Activated naive CD4-positive, alpha-beta T cell treated with anti-CD3 and anti-CD28 coated beads, Interleukin-2, amount 50 U/mL, for 24 hours (primary cell): ENCODE data around the gene CMIP.

Experiments
- H3K27ac Mint-ChIP-seq: one replicate; pipeline ENCODE4 v1.8.0; 2021; ENCODE audit warnings: mild to moderate bottlenecking, mixed read lengths
- H3K27me3 Mint-ChIP-seq: one replicate; pipeline ENCODE4 v1.8.0; 2021; ENCODE audit warnings: mixed read lengths
- H3K36me3 Mint-ChIP-seq: one replicate; pipeline ENCODE4 v1.8.0; 2021; ENCODE audit warnings: mixed read lengths
- H3K4me1 Mint-ChIP-seq: one replicate; pipeline ENCODE4 v1.8.0; 2021; ENCODE audit warnings: mixed read lengths
- H3K4me3 Mint-ChIP-seq: one replicate; pipeline ENCODE4 v1.8.0; 2021; ENCODE audit warnings: mild to moderate bottlenecking, mixed read lengths
- H3K9me3 Mint-ChIP-seq: one replicate; pipeline ENCODE4 v1.8.0; 2021; ENCODE audit warnings: mixed read lengths

CMIP gene

DNA sequence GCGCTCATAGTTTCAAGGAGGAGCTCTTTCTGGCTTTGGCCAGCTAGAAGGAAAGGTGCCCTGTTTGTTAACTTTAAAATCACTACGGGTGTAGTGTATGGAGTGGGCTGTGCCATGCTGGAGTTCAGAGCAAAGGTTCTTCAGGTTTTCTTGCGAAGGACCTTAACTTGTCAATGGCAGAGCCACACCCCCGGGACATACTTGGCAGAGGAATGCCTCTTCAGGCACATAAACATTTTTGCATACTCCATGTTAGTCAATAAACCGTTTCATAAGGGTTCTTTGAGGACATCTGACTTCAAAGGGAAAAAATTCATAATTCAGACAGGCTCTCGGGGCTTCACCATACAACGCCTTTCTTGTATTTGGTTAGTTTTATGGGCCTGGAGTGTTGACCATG lies 221.5 kb downstream of the CMIP start:
- peaks cover 6% of the 10 kb centered on the region for H3K36me3 Mint-ChIP-seq
- no peaks in the 10 kb centered on the region for H3K9me3 Mint-ChIP-seq
- no peaks in the 10 kb centered on the region for H3K4me1 Mint-ChIP-seq
- H3K27ac Mint-ChIP-seq: no peak overlapping the region
- no peak overlapping the region for H3K4me3 Mint-ChIP-seq
- H3K27me3 Mint-ChIP-seq: no peaks in the 10 kb centered on the region

DNA sequence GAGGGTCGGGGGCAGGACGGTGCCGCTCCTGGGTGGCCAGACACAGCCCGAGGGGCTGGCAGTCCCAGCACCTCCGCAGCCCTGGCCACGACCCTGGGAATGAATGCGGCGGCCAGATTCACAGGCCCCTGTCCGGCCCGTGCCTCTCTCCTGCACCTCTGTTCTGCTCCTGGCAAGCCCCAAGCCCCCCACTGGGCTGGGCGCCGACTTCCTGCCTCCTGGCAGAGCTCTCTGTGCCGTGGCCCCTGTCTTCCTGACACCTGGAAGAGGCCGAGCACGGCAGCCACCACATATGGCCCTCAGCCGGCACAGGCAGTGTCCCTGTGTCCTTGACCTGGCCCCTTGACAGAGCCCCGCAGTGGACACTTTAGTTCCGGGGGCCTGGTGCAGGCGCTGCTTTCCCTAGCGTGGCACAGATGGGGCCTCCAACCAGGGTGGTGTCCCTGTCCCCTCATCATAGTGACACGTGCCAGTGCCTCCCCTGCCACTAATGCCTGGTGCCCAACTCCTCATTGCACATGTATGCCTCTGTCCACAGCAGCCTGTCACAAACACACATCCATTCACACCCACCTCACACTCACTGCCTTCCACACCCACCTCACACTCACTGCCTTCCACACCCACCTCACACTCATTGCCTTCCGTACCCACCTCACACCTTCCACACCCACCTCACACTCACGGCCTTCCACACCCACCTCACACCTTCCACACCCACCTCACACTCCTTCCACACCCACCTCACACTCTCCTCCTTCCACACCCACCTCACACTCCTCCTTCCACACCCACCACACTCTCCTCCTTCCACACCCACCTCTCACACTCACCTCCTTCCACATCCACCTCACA lies 223.9 kb downstream of the CMIP start:
- H3K36me3 Mint-ChIP-seq: peaks cover 6% of the 10 kb centered on the region
- no peak overlapping the region for H3K27ac Mint-ChIP-seq
- H3K4me3 Mint-ChIP-seq: no peak overlapping the region
- H3K9me3 Mint-ChIP-seq: no peaks in the 10 kb centered on the region
- H3K27me3 Mint-ChIP-seq: no peaks in the 10 kb centered on the region
- H3K4me1 Mint-ChIP-seq: no peaks in the 10 kb centered on the region

DNA sequence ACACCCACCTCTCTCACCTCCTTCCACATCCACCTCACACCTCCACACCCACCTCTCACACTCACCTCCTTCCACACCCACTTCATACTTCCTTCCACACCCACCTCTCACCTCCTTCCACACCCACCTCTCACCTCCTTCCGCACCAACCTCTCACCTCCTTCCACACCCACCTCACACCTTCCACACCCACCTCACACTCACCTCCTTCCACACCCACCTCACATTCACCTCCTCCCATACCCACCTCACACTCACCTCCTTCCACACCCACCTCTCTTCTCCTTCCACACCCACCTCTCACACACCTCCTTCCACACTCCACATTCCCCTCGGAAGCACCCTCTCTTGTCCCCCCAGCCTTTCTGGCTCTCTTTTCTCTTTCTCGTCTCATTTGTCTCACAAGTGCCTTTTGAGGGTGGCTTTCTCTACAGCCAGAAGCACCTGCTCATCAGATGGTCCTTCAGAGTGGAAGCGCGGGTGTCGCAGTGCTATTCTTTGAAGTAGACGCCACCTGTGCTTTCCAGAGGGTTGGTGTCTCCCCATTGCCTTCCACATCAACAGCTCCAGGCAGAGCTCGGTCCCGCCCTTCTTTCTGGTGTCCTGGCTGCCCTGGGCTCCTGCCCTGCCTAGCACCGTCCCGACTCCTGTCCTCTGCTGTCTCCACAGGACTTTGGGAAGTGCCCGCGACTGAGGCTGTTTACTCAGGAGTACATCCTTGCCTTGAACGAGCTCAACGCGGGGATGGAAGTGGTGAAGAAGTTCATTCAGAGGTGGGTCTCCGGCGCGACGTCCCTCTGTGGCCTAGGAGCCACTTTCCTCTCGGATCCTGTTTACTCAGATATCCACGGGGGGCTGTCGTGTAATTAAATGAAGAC lies 225.1 kb downstream of the CMIP start:
- H3K9me3 Mint-ChIP-seq: no peaks in the 10 kb centered on the region
- H3K4me1 Mint-ChIP-seq: no peaks in the 10 kb centered on the region
- H3K27me3 Mint-ChIP-seq: no peaks in the 10 kb centered on the region
- no peak overlapping the region for H3K4me3 Mint-ChIP-seq
- peaks cover 5% of the 10 kb centered on the region for H3K36me3 Mint-ChIP-seq
- peak overlapping the region; percentile 35 for H3K27ac Mint-ChIP-seq

DNA sequence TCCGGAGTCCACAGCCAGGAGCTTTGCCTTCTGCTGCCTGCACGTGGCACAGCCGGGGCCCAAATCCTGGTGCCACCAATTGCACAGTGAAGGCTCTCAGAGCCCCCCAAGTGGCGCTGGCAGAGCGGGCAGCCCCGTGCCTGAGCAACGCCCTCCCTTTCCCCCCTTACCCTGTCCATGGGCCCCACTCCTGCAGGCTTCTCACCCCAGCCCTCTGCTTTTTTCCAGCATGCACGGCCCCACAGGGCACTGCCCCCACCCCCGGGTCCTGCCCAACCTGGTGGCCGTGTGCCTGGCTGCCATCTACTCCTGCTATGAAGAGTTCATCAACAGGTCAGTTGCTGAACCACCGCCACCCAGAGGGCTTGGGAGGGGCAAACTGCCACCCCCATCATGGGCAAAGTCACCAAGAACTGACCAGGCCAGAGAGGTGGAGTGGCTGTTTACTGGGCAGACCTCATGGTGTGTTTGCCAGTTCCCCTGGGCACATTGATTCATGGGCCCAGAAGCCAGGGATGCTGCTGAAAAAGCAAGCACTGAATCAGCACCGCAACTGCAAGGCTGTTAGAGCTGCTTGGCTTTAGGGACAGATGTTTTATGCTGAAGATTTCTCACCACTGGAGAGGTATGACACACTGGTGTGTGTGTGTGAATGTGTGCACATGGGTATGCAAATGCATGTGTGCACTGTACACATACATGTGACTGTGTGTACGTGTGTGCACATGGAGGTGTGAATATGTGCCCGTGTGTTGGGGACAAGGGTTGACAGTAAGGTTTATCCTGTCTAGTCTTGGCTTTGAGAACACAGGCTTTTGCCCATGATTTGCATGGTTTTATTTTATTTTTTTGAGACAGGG lies 227.4 kb downstream of the CMIP start:
- Mint-ChIP-seq H3K27me3 (no peaks in the 10 kb centered on the region), H3K36me3 (peaks cover 6% of the 10 kb centered on the region), H3K4me1 (no peaks in the 10 kb centered on the region), H3K9me3 (no peaks in the 10 kb centered on the region), H3K27ac (no peak overlapping the region), H3K4me3 (no peak overlapping the region)

DNA sequence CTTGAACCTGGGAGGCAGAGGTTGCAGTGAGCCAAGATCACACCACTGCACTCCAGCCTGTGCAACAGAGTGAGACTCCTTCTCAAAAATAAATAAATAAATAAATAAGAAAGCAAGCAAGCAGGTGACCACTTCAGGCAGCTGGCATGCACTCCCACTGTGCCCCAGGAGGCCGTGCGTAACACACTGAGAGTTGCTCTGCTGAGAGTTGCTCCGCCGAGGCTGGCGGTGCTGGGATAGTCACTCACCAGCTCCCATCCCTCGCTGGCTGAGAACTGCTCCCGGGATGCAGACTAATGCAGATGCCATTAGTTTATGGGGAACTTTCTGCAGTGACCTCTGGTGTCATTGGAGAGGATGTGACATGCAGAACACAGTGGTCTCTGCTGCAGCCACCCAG lies 228.8 kb downstream of the CMIP start:
- Mint-ChIP-seq H3K27ac (no peak overlapping the region), H3K4me3 (no peak overlapping the region)

DNA sequence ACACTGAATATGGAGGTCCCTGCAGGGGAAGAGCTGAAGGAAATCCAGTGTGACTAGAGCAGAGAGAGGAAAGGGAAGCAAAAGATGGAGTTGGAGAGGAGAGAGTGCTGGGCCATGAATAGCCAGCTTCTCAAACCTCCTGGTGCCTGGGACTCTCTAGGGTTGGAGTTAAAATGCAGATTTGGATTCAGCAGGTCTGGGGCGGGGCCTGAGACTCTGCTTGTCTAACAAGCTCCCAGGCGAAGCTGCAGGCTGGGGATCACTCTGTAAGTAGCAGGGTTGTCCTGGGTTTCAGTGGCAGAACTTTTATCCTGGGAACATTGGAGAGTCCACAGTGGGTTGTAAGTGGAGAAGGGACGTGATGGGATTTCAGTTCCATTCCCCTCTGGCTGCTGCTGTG lies 231.1 kb downstream of the CMIP start:
- Mint-ChIP-seq H3K36me3 (peaks cover 10% of the 10 kb centered on the region), H3K4me1 (peaks cover 5% of the 10 kb centered on the region), H3K27me3 (no peaks in the 10 kb centered on the region), H3K27ac (no peak overlapping the region), H3K9me3 (no peaks in the 10 kb centered on the region), H3K4me3 (no peak overlapping the region)

More for the DNA sequence above, 228.8 kb downstream of the CMIP start:
- Mint-ChIP-seq H3K36me3 (peaks cover 8% of the 10 kb centered on the region), H3K27me3 (no peaks in the 10 kb centered on the region), H3K9me3 (no peaks in the 10 kb centered on the region), H3K4me1 (no peaks in the 10 kb centered on the region)

DNA sequence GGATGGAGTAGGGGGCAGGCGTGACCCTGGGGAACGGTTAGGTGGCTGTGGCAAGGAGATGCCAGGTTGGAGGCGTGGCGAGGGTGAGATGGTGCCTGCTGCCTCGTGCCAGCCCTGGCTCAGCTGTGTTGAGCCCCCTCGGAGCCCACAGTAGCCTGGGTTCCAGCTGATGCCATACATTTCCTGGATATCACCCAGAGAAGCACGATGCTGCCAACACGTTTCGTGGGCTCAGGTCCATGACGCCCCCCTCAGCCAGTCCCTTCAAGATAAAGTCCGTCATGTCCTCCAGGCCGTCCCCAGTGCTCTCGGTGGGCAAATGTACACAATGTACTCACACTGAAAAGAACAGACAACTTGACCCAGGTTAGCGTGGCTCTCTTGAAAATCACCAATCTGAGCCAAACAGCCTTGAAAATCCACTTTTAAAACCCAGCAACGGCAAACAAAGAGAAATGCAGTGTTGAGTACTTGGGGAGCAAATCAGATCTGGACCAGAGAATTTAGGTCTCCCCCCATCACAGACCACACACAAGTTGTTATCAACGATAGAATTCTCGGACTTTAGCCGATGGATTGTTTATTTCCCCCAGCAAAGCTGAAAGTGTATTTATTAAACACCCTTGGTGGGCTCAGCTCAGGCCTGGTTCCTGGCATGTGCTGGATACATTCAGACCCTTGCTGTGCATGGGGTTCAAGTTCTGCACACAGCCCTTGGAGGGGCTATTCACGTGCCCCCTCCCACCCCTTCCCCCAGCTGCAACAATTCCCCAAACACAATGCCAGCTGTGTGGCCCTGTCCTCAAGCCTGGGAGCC lies 231.7 kb downstream of the CMIP start:
- Mint-ChIP-seq H3K4me3 (no peak overlapping the region), H3K27ac (no peak overlapping the region), H3K36me3 (peaks cover 11% of the 10 kb centered on the region), H3K9me3 (no peaks in the 10 kb centered on the region), H3K4me1 (peaks cover 5% of the 10 kb centered on the region), H3K27me3 (no peaks in the 10 kb centered on the region)

DNA sequence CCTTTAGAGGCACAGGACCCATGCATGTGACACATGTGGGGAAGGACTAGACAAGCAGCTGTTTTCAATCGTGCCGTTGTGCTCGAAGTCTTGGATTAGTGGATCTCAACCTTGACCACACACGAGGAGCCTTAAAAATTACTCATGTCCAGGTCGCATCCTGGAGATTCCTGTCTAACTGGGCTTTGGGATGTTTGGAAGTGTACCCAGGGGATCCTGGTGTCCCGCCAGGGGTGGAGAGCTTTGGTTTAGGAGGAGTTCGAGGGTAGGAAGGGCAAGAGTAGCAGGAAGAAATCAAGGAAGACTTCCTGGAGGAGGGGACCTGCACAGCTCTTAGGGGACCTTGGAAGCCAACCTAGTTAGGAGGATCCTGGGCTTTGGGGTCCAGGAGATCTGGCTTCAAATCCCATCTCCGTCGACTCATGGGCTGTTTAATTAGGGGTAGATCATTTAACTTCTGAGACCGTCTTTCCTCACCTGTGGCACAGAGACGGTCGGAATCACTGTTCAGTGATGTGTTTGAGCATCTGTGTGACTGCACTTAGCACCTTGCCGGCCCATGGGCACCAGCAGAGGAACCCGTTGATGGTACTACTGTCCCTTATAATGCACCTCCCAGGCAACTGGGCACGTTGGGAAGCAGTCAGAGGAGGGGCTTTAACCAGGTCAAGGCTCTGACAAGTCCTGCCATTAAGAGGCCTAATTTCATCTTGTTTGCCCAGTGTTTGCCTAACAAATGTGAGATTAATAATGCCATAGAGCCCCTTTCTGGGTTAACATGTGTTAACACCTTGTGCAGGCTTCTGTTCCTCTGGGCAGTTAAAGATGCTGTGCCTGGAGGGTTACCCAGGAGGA lies 232.5 kb downstream of the CMIP start:
- Mint-ChIP-seq H3K4me3 (no peak overlapping the region), H3K36me3 (peaks cover 11% of the 10 kb centered on the region), H3K27me3 (no peaks in the 10 kb centered on the region), H3K9me3 (no peaks in the 10 kb centered on the region), H3K4me1 (peaks cover 5% of the 10 kb centered on the region), H3K27ac (no peak overlapping the region)

DNA sequence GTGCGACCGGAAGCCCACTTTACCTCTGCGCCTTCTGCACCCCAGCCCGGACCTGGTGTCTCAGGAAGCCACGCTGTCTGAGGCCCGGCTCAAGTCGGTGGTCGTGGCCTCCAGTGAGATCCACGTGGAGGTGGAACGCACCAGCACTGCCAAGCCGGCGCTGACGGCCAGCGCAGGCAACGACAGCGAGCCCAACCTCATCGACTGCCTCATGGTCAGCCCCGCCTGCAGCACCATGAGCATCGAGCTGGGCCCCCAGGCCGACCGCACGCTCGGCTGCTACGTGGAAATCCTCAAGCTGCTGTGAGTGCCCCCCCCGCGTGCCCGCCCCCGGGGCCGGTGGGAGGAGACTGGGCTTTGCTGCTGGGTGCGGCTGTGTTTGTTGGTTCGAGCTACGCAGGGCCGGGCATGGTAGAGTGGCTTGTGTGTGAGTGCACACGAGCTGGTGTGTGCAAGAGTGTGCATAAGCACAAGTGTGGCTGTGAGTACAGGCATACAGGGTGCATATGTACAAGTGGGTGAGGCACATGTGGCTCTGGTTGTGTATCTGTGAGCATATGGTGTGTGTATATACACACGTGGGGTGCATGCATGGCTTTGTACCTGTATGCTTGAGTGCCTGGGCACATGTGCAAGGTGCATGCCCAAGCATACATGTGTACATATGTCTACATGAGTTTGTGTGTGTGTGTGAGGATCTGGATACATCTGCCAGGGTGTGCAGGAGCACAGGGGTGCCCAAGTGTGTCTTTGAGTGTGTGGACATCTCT lies 233.9 kb downstream of the CMIP start:
- H3K9me3 Mint-ChIP-seq: no peaks in the 10 kb centered on the region
- no peak overlapping the region for H3K4me3 Mint-ChIP-seq
- no peaks in the 10 kb centered on the region for H3K27me3 Mint-ChIP-seq
- peaks cover 8% of the 10 kb centered on the region for H3K36me3 Mint-ChIP-seq
- no peak overlapping the region for H3K27ac Mint-ChIP-seq
- H3K4me1 Mint-ChIP-seq: peaks cover 5% of the 10 kb centered on the region

DNA sequence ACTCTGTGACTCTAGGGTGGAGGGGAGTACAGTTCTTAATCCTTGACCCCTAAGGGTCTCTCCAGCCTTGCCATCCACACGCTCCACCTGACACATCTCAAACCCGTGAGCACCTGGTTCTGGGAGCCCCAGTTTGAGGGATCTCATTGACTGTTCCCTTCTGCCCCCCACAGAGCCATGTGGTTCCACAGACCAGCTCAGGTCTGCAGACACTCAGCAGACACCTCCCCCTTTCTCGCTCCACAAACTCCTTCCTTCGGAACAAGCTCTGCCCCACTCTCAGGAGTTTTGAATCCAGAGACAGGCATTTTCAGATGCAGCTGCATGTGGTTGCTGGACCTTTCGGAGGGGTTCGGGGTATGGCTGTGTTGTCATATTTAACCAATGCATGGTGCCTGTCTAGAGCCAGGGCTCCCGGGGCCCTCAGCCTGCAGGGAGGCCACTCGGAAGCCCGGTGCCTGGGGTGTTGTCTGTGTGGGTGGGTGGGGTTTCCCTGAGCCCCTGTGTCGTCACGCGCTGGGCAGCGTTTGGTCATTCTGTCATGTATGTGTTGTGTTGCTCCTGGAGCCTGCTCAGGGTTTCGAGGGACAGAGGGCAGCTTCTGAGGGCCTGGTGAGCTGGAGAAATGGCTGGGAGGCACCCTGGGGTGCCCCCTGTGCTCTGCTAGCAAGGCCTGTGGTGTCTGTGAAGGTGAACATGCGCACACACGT lies 235.3 kb downstream of the CMIP start:
- Mint-ChIP-seq H3K27ac (no peak overlapping the region), H3K27me3 (no peaks in the 10 kb centered on the region), H3K4me1 (peaks cover 5% of the 10 kb centered on the region), H3K9me3 (no peaks in the 10 kb centered on the region), H3K36me3 (peaks cover 8% of the 10 kb centered on the region), H3K4me3 (no peak overlapping the region)

DNA sequence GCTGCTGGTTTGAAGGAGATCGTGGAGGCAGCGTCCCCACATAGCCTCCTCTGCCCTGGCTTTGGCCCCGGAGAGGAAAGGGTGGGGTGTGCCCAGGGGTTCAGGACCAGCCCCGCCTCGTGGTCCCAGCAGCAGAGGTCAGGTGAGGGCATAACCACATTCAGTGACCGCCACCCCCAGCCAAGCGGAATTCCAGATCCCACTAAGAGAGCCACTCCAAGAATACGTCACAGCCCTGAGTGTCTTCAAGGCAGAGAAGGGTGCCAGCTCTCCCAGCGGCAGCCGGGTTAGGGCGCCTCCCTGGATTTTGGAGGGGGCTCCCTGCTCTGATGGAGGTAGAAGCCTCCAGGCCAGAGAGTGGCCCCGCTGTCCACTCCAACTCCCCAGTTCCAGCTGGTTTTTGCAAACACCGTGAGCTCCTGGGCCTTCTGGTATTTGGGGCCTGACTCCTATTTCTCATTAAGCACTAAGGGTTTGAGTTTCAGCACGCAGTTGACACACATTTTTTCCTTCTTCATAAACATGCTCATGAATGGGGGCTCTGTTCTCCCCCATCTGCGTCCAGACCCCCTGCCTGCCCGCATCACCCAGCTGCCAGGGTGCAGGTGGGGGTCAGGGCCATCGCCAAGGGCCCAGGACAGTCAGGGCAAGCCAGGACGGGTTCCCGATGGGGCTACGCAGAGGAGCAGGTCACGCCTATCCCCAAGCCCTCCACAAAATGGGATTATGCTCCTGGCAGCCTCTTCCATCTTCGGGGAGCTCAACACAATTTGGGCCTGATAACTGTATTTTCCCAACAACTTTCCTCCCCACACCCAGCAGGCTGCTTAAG lies 236.1 kb downstream of the CMIP start:
- Mint-ChIP-seq H3K27me3 (no peaks in the 10 kb centered on the region), H3K4me1 (peaks cover 5% of the 10 kb centered on the region), H3K27ac (no peak overlapping the region), H3K36me3 (peaks cover 8% of the 10 kb centered on the region), H3K4me3 (no peak overlapping the region), H3K9me3 (no peaks in the 10 kb centered on the region)

DNA sequence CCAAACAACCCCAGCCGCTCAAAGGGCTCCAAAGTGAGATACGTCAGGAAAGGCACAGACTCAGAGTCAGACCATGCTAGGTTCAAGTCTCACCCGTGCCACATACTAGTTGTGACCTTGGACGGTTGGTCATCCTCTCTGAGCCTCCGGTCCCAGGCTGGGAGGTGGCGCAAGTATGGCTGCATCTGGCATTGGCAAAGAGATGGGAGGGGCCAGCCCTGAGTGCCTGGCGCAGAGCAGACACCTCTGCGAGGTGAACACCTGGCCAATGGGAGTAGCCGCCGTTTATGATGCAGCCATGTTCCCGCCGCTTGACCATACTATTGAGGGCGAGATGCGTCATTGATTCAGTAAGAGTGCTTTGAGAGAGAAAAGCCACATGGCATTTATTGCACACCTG lies 236.7 kb downstream of the CMIP start:
- Mint-ChIP-seq H3K36me3 (peaks cover 9% of the 10 kb centered on the region), H3K27ac (no peak overlapping the region), H3K27me3 (no peaks in the 10 kb centered on the region), H3K9me3 (no peaks in the 10 kb centered on the region), H3K4me3 (no peak overlapping the region), H3K4me1 (peaks cover 9% of the 10 kb centered on the region)
